ENCODE results near the gene DSG4.
"Not testable (repeated sequence)": the region's sequence is repeated elsewhere in the genome, so short reads cannot be mapped to it uniquely, and the experiment has no call there.

DSG4 gene, protein sequence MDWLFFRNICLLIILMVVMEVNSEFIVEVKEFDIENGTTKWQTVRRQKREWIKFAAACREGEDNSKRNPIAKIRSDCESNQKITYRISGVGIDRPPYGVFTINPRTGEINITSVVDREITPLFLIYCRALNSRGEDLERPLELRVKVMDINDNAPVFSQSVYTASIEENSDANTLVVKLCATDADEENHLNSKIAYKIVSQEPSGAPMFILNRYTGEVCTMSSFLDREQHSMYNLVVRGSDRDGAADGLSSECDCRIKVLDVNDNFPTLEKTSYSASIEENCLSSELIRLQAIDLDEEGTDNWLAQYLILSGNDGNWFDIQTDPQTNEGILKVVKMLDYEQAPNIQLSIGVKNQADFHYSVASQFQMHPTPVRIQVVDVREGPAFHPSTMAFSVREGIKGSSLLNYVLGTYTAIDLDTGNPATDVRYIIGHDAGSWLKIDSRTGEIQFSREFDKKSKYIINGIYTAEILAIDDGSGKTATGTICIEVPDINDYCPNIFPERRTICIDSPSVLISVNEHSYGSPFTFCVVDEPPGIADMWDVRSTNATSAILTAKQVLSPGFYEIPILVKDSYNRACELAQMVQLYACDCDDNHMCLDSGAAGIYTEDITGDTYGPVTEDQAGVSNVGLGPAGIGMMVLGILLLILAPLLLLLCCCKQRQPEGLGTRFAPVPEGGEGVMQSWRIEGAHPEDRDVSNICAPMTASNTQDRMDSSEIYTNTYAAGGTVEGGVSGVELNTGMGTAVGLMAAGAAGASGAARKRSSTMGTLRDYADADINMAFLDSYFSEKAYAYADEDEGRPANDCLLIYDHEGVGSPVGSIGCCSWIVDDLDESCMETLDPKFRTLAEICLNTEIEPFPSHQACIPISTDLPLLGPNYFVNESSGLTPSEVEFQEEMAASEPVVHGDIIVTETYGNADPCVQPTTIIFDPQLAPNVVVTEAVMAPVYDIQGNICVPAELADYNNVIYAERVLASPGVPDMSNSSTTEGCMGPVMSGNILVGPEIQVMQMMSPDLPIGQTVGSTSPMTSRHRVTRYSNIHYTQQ

DNA sequence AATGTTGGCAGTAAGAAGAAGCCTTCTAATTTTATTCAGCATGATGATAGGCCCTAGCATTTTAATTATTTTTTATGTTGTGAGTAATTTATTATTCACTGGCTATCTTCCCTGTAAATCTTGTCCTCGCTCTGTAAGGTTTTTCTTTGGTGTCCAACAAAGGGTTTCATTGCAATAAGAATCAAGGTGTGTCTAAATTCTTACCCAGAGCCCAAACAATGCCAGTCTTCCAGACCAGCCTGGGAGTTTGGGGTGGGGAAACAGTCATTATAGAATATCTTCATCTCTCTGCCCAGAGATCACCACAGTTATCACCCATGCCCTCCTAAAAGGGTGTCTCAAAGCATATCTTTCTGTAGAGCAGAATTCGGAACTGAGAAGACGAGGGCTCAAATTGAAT is at the start of gene DSG4:
Gene DSG4 (plus strand): TSS at position 301 of the 400 bp plus-strand sequence. CDS start 135 bp downstream, outside the sequence.
- DNase-seq: no peak

DNA sequence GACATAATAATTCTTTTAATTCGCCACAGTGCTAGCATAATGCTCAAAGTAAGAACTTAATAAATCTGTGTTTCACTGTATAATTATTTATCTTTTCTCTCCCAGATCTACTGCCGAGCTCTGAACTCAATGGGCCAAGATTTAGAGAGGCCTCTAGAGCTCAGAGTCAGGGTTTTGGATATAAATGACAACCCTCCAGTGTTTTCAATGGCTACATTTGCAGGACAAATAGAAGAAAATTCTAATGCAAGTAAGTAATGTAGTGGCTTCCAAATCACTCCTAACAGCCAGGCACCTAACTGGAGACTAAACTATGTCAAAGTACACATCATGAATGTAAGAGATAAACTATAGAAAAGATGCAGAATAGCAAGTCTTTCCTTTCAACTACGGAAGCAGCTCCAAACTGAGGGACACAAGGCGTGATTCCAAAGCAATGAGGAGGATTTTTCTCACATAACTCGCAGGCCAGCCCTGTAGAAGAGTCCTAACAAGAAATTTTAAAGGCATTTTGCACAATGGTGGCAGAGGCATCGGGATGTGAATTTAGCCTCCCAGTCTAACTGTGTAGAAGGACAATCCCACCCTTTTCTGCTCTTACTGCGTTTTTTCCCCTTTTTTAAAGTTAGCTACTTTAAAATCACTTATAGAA is 46.7 kb upstream of the DSG4 start:
- no peak for DNase-seq

DNA sequence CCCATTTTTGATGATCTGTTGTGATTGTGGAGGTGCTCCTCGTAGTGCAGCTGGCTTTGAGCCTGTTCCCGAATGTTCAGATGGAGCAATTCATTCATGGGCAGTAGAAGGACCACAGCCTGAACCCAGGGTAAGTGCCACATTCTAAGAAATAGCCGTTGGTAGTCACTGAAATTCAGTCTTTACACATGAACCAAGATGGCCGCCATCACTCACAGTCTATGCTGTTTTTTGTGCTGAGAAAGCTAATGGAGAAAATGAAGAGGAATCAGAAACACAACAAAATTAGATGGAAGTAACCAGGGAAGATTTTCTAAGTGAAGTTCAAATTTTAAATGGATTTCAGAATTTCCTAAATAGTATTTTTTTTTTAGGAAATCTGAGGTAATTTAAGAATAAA is 33.1 kb upstream of the DSG4 start:
- no peak for DNase-seq

DNA sequence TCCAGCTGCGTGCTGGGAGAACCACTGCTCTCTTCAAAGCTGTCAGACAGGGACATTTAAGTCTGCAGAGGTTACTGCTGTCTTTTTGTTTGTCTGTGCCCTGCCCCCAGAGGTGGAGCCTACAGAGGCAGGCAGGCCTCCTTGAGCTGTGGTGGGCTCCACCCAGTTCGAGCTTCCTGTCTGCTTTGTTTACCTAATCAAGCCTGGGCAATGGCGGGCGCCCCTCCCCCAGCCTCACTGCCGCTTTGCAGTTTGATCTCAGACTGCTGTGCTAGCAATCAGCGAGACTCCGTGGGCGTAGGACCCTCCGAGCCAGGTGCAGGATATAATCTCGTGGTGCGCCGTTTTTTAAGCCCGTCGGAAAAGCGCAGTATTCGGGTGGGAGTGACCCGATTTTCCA is 23.2 kb upstream of the DSG4 start:
- not testable (repeated sequence) for DNase-seq

DNA sequence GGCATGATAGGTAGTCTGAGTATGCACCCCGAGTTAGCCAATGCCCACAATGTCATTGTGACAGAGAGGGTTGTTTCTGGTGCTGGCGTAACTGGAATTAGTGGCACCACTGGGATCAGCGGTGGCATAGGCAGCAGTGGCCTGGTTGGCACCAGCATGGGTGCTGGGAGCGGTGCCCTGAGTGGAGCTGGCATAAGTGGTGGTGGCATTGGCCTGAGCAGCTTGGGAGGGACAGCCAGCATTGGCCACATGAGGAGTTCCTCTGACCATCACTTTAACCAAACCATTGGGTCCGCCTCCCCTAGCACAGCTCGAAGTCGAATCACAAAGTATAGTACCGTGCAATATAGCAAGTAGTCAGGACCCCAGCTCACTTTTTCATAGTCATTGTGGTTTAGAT is 21.6 kb upstream of the DSG4 start:
- no peak for DNase-seq

DNA sequence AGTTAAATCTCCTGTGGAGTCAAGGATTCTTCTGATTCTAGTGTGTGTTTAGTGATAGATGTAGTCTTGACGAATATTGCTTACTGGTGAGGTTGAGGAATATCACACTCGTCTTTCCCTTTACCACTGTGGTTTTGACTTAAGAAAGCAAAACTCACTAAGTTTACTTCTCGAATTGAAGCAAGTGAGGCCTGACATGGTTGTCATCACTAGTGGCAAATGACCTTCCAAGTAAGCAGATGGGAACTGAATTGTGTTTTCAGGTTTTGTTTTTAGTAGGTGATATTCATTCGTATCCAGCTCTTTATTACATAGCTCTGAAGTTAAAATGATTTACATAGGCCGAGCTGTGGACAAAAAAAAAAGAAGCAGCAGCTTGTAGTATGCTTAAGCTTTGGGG is 20.6 kb upstream of the DSG4 start:
- DNase-seq: no peak

DNA sequence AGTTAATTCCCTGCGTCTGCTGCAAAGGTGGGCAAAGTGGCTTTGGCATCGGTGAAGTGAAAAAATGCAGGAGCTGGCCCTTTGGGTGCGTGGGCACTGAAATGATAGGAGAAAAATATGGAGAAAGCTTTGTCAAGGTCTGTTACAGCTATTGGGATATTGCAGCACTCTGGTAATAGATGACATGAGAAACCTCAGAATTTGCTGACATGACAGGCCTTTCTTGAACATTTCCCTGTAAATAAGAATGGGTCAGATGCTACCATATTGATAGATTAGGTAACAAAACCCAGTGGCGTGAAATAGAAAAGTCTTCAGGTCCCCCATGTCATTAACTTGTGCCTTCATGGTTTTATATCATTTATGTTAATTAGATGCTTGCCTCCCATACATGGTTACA is 12.4 kb upstream of the DSG4 start:
- no peak for DNase-seq

DNA sequence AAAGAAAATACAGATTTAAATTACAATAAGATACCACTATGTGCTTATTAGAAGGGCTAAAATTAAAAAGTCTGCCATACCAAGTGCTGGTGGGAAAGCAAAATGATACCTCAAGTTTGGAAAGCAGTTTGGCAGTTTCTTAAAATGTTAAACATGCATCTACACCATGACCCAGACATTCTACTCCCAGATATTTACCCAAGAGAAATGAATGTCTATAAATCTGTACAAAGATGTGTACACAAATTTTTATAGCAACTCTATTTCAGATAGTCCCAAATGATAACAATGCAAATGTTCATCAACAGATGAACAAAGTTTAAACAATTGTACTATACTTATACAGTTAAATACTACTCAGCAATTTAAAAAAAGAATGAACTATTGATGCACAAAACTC is 7.1 kb upstream of the DSG4 start:
- DNase-seq: no peak

DNA sequence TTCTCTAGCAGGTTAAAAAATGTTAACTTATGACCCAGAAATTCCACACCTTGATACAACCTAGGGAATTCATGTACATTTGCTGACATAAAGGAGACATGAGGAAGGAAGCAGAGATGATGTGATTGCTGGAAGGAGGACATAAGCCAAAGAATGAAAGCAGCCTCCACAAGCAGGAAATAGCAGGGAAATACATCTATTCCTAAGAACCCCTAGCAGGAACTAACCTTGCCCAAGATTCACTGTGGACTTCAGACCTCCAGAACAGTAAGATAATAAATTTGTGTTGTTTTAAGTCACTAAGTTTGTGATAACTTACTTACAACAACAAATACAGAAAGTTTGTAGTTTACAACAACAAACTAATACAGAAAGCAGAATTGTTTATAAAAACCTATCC is 4.6 kb upstream of the DSG4 start:
- no peak for DNase-seq

DNA sequence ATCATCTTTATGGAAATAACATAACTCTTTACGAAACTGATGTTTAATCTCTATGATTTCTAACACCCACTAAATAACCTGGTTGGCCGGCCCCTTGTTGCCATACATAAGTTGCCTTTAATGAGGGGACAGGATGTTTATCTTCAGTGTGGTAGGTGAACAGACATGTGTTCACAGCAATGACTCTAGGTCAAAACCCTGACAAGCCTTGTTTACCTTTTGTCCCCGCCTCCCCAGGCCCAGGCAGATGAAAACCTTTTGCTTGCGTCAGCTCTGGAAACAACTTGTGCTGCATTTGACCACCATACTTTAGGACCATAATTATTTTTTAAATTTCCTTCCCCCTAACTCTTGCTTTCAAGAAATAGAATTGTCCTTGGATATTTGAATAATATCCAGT is 2.9 kb upstream of the DSG4 start:
- DNase-seq: no peak

DNA sequence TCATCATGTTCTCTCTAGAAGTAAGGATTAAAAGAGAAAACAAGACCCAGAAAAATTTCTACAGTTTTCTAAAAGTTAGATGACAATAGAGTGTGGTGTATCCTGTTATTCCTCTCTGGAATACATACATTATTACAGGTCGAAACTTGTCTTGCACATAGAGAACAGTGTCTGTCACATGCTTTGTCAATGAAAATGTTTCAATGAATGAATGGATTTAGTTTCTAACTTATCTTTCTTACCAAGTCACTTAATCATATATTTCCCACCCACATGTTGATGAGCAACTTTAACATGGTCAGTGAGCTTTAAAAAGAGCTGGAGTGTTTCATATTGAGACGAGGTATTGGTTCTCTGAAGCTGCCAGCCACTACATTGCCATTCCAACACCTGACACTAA is 4.3 kb downstream of the DSG4 start:
- DNase-seq: no peak

DNA sequence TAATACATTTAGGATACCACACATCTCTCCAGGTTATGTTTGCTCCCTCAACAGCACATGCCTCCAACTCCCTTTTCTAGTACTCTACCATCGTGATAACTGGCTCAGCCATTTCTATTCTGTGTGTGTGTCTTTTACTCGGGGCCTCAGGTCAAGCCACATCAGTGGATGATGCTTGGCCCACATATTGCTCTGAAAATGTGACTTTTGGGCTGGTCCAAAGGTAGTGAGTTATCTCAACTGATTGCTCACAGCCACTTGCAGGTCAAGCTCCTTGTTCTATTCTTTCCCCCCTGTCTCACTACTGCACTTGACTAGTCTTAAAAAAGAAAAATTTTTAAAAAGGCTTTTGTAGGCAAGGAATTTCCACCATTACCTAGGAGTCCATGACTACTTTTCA is 5.5 kb downstream of the DSG4 start:
- DNase-seq: no peak

DNA sequence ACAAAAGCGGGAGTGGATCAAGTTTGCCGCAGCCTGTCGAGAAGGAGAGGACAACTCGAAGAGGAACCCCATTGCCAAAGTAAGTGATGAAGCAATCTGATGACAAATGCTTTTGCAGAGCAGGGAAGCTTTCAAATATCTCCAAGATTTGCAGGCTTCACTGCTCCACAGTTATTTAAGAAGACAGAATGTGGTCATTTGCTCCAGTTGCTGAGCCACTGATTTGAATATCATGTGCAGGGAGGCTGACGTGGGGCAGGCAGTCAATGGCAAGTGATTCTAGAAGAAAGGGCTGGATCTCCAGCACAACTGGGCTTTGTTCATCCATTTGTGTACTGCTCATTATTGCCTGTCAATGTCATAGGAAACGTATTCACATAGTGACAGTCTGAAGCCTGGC is 10.2 kb downstream of the DSG4 start:
- no peak for DNase-seq

DNA sequence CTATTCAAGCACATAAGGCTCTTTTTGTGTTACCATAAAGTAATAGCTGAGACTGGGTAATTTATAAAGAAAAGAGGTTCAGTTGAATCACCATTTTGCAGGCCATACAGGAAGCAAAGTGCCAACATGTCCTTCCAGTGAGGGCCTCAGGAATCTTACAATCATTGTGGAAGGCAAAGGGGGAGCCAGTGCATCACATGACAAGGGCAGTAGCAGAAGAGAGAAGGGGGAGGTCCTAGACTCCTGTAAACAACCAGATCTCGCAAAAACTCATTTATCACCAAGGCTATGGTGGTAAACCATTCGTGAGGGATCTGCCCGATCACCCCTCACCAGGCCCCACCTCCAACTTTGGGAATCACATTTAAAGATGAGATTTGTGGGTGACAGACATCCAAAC is 16.7 kb downstream of the DSG4 start:
- no peak for DNase-seq

DNA sequence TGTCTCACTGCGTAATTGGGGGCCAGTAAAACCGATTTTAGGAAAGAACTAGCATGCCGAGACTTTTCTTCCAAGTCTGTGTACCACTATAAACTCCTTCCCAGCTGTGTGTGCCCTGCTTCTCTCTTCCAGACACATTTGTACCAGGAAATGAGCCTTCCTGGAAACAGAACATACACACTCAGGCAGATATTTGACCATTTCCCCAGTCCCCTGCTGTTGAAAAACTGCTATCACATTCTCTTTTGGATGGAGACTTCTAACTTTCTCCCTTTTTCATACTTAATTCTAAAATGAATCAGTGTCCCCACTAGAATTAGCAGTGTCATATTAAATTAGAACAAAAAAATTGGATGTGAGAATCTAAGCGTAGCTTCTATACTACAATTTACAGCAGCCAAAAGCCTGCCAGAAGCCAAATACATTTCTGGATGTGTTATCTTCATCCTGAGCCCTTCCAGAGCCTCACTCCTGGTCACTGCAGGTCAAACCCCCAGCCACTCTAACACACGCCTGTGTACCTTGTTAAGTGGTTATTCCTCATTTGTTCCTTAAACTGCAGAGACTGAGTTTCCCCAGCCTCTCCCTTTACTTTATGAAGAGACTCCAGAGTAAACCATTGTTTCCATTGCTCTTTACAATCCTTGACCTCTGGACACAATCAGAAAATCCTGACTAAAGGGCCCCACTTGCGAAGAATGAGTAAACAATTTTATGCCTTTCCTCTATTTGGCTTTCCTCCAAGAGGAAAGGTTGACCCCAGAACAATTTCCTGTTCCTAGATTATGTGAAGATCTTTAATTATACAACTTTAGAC is 20.4 kb downstream of the DSG4 start:
- DNase-seq: no peak

DNA sequence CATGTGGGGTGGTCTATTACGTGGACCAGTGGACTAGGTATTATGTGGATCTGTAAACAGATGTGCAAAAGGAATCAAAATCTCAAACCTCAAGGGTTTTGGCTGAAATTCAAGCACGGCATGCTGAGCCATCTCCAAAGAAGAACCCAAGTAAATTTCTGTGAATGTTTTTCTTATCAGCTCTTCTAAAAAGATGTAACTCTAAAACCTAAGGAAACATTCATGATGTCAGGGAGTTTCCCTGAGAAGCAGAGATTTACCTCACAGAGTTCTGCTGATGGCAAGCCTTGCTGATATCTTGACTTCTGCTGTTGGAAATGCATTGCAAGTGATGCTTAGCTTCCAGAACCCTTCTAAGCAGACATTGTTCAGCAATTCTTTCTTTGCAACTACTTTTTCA is 21.6 kb downstream of the DSG4 start:
- DNase-seq: no peak

DNA sequence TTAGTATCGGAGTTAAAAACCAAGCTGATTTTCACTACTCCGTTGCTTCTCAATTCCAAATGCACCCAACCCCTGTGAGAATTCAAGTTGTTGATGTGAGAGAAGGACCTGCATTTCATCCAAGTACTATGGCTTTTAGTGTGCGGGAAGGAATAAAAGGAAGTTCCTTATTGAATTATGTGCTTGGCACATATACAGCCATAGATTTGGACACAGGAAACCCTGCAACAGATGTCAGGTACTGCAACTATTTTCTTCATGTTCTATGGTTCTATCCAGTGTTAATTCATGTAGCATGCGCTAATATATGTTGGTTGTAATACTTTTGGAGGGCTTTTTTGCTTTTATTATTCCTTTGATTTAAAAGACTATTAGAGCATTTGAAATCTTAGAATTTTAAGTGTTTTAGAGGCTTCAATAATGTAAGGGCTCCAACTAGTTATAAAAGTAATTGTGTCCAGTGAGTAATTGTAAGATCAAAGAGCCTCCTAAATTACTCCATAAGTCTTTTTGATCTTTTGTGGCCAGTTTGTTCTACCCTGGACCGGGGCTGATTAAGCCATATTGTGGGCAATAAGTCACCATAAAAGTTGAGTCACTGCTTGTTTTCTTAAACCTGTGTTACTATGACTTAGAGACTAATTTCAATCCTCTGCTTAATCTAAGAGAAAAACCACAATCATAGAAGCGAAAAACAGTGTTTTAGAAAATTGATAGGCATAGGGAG is 22.9 kb downstream of the DSG4 start:
- DNase-seq: no peak

DNA sequence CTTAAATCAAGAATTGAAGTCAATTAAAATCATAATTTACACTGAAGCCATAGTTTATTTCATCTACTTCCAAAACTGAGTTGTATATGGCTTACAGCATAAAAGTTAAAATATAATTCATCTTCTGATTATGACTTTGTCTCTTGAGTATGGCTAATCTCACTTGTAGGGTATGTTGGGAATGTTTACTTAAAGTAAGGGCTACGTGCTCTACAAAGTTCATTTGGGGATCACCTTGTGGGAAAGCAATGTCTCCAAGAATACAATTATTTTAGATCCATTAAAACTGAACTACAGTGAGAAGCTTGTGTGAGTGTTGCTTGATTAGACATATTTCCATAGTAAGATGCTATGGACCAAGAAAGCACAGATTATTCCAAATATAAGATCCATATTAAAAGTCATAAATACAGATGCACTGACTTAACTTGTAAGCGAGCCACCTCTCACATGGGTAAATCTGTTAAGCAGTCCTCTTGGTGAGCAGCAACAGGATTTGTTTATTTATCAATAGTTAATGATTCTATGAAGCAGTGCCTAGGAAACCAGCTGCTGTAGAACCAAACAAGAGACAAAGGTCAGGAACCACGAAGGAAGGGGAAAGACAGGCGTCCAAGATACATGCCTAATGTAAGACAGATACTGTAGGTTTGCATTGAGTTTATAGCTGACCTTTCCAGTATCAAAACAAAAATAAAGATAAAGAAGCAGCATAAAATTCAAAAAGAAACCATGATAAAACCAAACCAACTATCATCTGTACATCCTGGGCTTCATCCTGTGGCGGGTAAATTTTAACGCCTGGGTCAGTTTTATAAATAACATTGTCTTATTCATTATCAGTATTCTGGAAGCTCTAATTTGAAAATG is 24.8 kb downstream of the DSG4 start:
- DNase-seq: no peak

DNA sequence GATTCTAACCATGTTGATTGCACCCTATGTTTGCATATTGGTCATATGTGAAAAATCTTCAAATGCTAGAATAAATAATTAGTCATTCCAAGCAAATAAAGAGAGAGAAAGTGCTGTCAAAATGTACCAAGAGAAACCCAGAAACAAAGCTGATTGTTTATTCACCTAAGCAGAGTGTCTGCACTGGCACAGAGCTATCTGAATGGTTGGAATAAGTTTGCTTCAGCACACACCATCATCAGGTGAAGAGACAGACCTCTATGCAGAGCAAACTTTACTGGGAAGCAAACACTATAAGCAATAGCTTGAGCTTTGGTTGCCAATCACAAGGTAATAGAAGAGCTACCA is 25.4 kb downstream of the DSG4 start:
- DNase-seq: no peak

DNA sequence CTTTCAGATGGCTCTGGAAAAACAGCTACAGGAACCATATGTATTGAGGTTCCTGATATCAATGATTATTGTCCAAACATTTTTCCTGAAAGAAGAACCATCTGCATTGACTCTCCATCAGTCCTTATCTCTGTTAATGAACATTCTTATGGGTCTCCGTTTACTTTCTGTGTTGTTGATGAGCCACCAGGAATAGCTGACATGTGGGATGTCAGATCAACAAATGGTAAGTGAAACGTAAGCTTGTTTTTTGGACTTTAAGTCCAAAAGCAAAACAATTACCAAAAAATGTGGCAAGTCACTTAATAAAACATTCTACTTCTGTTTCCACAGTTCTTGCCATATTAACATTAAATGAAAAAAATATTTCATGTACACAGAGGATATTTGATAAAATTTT is 26.8 kb downstream of the DSG4 start:
- DNase-seq: no peak

DNA sequence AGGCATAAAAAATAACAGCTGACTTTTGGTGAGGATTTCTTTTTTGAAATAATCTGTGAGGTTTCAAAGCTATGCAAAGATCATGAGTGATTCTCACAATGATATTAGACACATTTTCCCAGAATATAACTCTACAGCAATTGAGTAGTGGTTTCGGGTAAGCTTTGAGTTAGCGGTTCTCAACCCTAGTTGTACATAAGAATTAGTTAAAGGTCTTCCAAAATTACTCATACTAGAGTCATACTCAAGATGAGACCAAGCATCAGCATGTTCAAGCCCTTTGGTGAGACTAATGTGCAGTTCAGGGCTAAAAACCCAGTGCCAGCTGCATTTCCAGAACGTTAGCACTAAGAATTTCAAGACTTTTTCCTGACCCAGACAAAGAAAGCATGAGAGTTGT is 31.1 kb downstream of the DSG4 start:
- DNase-seq: no peak
